Ishikawa (cell line): ENCODE results near the gene LAGE3.

ENCODE experiments used
- CEBPB ChIP-seq: IDR thresholded peaks from 2 replicates; pipeline ENCODE4 v1.6.1; 2012
- CREB1 ChIP-seq: IDR thresholded peaks from 2 replicates; pipeline ENCODE4 v1.6.1; 2012; ENCODE audit warnings: low read depth
- EGR1 ChIP-seq: IDR thresholded peaks from 2 replicates; pipeline ENCODE4 v1.6.1; 2012
- EP300 ChIP-seq: IDR thresholded peaks from 2 replicates; pipeline ENCODE4 v1.6.1; 2012; ENCODE audit warnings: borderline replicate concordance
- FOXM1 ChIP-seq: IDR thresholded peaks from 2 replicates; pipeline ENCODE4 v1.6.1; 2012; ENCODE audit warnings: low read depth, borderline replicate concordance
- NFIC ChIP-seq: IDR thresholded peaks from 2 replicates; pipeline ENCODE4 v1.6.1; 2012
- RAD21 ChIP-seq: IDR thresholded peaks from 2 replicates; pipeline ENCODE4 v1.6.1; 2012; ENCODE audit warnings: low read depth
- TAF1 ChIP-seq: IDR thresholded peaks from 2 replicates; pipeline ENCODE4 v1.6.1; 2012; ENCODE audit warnings: low read depth, mild to moderate bottlenecking
- TCF12 ChIP-seq: IDR thresholded peaks from 2 replicates; pipeline ENCODE4 v1.6.1; 2012; ENCODE audit warnings: low read depth
- TEAD4 ChIP-seq: IDR thresholded peaks from 2 replicates; pipeline ENCODE4 v1.6.1; 2012
- YY1 ChIP-seq: IDR thresholded peaks from 2 replicates; pipeline ENCODE4 v1.6.1; 2012; ENCODE audit warnings: low read depth
- ZBTB7A ChIP-seq: IDR thresholded peaks from 2 replicates; pipeline ENCODE4 v1.6.1; 2012; ENCODE audit warnings: low read depth
- TF ChIP-seq, protein P1 (sequence below): IDR thresholded peaks from 2 replicates; pipeline ENCODE4 v1.6.1; 2012
- TF ChIP-seq, protein P2 (sequence below): IDR thresholded peaks from 2 replicates; pipeline ENCODE4 v1.6.1; 2012
- TF ChIP-seq, protein P3 (sequence below): IDR thresholded peaks from 2 replicates; pipeline ENCODE4 v1.6.1; 2012; ENCODE audit warnings: low read depth, mild to moderate bottlenecking

LAGE3 gene

DNA sequence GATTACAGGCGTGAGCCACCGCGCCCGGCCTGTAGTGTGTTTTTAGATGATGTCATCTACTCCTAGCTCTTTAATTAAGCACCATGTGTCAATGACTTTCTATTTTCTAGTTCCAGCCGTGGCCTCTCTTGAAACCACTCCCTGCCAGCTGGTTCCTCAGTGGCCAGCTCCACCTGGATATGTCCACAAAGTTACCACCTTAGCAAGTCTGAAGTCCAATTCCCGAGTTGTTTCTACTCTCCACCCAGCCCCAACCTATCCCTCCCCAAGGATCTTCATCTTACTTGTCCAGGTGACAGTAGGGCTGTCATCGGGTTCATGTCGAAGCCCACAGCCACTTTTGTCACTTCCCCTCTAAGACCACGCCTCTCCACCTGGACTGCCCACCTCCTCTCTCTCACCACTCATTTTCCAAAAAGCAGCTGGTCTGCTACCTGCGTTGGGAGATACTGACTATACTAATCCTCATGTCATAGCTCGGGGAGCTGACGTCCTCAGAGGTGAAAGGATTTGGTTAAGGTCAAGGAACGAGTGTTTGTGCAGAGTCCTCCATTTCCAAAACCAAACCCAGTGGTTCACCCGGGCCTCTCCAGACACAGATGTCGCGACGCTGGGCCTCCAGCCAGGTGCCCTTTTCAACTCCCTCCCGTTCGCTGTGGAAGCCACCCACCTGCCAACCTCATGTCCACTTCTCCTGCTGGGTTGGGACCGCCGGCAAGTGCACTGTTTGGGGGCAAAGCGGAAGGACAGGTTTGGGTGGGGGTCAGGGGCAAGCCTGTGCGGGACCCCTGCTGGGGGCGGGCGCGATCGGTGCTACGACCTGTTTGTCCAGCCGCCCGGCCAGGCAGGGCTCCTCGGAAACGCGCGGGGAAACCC, 36.2 kb upstream of the LAGE3 start:
- TF ChIP-seq ZBTB7A (no peak), CREB1 (no peak)

DNA sequence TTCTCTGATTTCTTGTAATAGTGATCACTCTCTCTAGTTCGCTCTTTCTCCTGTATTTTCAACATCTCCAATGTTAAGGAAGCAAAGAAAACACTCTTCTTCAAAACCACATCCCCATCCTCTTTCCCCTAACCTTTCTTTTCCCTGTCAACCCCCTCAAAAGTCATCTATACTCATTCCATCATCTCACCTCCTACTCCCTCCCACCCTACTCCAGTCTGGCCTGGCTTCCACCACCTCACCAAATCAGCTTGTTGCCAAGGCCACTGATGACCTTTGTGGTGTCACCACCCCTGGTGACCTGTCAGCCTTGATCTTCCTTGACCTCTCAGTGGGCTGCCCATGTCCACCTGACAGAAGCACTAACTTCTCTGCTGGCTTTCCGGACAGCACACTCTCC, 34.6 kb upstream of the LAGE3 start:
- TF ChIP-seq, protein P1, sequence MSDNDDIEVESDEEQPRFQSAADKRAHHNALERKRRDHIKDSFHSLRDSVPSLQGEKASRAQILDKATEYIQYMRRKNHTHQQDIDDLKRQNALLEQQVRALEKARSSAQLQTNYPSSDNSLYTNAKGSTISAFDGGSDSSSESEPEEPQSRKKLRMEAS, result no peak
- TF ChIP-seq TEAD4 (no peak), CREB1 (no peak), TCF12 (no peak), NFIC (no peak), RAD21 (no peak), EP300 (no peak), FOXM1 (no peak), YY1 (no peak), ZBTB7A (no peak), EGR1 (no peak), CEBPB (no peak), TAF1 (no peak)
- TF ChIP-seq, protein P2, sequence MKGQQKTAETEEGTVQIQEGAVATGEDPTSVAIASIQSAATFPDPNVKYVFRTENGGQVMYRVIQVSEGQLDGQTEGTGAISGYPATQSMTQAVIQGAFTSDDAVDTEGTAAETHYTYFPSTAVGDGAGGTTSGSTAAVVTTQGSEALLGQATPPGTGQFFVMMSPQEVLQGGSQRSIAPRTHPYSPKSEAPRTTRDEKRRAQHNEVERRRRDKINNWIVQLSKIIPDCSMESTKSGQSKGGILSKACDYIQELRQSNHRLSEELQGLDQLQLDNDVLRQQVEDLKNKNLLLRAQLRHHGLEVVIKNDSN, result no peak
- TF ChIP-seq, protein P3, sequence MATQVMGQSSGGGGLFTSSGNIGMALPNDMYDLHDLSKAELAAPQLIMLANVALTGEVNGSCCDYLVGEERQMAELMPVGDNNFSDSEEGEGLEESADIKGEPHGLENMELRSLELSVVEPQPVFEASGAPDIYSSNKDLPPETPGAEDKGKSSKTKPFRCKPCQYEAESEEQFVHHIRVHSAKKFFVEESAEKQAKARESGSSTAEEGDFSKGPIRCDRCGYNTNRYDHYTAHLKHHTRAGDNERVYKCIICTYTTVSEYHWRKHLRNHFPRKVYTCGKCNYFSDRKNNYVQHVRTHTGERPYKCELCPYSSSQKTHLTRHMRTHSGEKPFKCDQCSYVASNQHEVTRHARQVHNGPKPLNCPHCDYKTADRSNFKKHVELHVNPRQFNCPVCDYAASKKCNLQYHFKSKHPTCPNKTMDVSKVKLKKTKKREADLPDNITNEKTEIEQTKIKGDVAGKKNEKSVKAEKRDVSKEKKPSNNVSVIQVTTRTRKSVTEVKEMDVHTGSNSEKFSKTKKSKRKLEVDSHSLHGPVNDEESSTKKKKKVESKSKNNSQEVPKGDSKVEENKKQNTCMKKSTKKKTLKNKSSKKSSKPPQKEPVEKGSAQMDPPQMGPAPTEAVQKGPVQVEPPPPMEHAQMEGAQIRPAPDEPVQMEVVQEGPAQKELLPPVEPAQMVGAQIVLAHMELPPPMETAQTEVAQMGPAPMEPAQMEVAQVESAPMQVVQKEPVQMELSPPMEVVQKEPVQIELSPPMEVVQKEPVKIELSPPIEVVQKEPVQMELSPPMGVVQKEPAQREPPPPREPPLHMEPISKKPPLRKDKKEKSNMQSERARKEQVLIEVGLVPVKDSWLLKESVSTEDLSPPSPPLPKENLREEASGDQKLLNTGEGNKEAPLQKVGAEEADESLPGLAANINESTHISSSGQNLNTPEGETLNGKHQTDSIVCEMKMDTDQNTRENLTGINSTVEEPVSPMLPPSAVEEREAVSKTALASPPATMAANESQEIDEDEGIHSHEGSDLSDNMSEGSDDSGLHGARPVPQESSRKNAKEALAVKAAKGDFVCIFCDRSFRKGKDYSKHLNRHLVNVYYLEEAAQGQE, result no peak

DNA sequence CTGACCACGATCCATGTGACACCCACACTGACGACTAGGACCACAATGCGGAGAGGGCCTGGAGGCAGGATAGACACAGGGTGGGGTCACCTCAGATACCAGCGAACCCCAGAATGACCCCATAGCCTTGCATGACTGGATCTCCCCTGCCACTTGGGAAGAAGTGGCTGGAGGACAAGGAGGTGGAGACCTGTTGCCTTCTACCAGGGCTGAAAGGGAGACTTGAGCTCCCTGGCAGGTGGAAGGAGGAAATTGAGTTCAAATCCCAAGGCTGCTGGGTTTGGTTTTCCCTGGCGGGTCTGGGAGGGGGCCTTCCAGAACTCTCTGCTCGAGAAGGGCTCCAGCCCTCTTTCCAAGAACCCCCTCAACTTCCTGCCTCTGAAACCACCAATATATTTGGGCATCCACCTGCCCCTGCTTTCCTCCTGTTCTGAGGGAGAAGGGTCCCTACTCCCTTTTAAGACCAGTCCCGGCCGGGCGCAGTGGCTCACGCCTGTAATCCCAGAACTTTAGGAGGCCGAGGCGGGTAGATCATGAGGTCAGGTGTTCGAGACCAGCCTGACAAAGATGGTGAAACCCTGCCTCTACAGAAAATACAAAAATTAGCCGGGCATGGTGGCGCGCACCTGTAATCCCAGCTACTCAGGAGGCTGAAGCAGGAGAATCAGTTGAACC, 33.9 kb upstream of the LAGE3 start:
- no peak for TF ChIP-seq TCF12
- TF ChIP-seq CEBPB, result no peak

DNA sequence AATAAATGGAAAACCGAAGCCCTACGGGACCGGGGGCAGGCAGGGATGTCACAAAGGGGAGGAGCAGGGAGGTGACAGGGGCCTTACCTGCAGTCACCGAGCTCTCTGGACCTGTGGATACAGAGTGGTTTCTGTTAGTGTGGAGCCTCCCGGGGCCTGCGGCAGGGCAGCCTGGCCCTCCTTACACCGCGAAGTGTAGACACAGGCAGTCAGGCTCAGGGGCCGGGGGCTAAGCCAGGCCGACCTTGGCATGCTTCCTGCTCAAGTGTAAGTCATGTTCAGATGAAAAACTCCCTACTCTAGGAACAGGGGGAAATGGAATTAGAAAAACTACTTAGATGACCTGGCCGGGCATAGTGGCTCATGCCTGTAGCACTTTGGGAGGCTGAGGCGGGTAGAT, 32.7 kb upstream of the LAGE3 start:
- TF ChIP-seq, protein P2, result no peak
- no peak for TF ChIP-seq YY1
- TF ChIP-seq NFIC, result no peak
- no peak for TF ChIP-seq RAD21
- TF ChIP-seq EGR1, result no peak
- TF ChIP-seq CEBPB, result no peak
- TF ChIP-seq, protein P3, result no peak

DNA sequence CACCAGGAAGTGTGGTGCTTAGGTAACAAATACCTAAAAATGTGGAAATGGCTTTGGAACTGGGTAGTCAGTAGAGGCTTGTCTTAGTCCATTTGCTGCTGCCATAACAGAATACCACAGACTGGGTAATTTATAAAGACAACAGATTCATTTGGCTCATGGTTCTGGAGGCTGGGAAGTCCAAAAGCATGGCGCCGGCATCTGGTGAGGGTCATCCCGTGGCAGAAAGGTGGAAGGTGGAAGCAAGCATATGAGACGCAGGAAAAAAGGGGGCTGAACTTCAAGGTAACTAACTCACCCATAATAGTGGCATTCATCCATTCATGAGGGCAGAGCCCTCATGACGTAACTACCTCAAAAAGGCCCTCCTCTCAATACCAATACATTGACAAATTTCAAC, 30.4 kb upstream of the LAGE3 start:
- TF ChIP-seq NFIC (no peak), TAF1 (no peak), CREB1 (no peak), YY1 (no peak), ZBTB7A (no peak), FOXM1 (no peak), RAD21 (no peak), EP300 (no peak)
- TF ChIP-seq, protein P2, result no peak
- TF ChIP-seq, protein P3, result no peak
